Measurements from ENCODE around the gene RAP1A. TPM values are rescaled to one million over a fixed set of nuclear protein-coding genes. Genes with fewer than 3 reads are reported as not detected.
"Not testable (repeated sequence)": the region's sequence is repeated elsewhere in the genome, so short reads cannot be mapped to it uniquely, and the experiment has no call there.

RAP1A gene
- polyA plus RNA-seq, 2 donors = 56.8 to 60.2 TPM

DNA sequence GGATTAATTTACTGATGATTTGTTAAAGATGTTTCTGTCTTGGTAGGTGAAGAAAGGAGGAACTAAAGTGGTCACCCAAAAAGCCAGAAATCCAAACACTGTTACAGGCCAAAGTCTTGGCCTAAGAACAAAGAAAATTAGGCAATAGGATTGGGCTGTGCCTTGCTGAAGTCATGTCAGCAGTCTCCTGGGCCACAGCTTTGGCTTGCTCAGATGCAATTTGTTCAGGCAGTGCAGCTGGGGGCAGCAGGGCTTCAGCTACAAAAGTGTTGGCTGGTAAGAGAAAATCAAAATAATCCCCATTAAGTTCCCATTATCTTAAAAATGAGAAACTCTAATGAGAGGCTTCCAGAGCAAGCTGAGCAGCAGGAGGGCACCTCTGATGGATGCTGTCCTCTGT lies 14.0 kb upstream of the RAP1A start:
- Histone ChIP-seq H3K27me3 (ENCODE audit: control insufficient read depth in 1 of 2, insufficient read depth in 2 of 2, low read length in 2 of 2) (no peaks in the 10 kb centered on the region), H3K4me1 (ENCODE audit: control insufficient read depth in 2 of 2, insufficient read depth in 2 of 2, low read length in 1 of 2) (peaks cover 2% of the 10 kb centered on the region in 2 donors), H3K9me3 (ENCODE audit: control insufficient read depth in 2 of 2, insufficient read depth in 1 of 2, low read depth in 1 of 2, low read length in 1 of 2) (no peaks in the 10 kb centered on the region), H3K27ac (ENCODE audit: low read depth in 2 of 2, low read length in 1 of 2) (peak overlapping the region in 1 of 2 donors; percentile 42), H3K4me3 (ENCODE audit: low read depth in 1 of 2, low read length in 2 of 2) (no peak overlapping the region), H3K36me3 (ENCODE audit: control insufficient read depth in 2 of 2, insufficient read depth in 2 of 2, low read length in 1 of 2) (no peaks in the 10 kb centered on the region)

DNA sequence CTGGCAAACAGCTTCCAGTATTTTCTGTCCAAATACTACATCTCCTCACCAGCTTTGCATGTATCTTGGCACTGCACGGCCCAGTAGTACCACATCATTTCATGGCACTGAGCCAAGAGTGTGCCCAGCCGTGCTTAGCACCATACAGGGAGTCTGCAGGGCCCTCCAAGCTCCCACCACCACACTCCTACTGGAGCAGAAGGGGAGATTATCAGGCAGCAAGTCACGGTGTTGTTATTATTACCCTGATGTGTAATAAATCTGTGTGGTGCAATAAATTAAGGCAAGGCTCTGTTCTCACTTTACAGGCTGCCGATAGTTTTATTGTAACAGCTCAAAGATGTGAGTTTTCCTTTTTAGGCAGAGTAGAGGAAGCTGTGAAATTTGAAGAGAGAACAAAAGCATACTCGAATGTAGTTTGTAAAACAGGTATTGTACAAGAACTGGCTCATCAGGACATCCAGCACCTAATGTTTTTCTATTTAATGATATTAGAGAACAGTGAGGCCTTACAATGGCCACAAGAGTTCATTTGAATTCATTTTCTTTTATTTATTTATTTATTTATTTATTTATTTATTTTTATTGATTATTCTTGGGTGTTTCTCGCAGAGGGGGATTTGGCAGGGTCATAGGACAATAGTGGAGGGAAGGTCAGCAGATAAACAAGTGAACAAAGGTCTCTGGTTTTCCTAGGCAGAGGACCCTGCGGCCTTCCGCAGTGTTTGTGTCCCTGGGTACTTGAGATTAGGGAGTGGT lies 13.0 kb upstream of the RAP1A start:
- 54 to 58% methylated on average over 6 of the region's 8 CpGs for WGBS, 2 donors
- not testable (repeated sequence) for H3K4me1 ChIP-seq (ENCODE audit: control insufficient read depth in 2 of 2, insufficient read depth in 2 of 2, low read length in 1 of 2); H3K36me3 ChIP-seq (ENCODE audit: control insufficient read depth in 2 of 2, insufficient read depth in 2 of 2, low read length in 1 of 2); H3K27me3 ChIP-seq (ENCODE audit: control insufficient read depth in 1 of 2, insufficient read depth in 2 of 2, low read length in 2 of 2); H3K9me3 ChIP-seq (ENCODE audit: control insufficient read depth in 2 of 2, insufficient read depth in 1 of 2, low read depth in 1 of 2, low read length in 1 of 2); H3K4me3 ChIP-seq (ENCODE audit: low read depth in 1 of 2, low read length in 2 of 2)
- H3K27ac ChIP-seq (ENCODE audit: low read depth in 2 of 2, low read length in 1 of 2) = peak overlapping the region in 1 of 2 donors; percentile 73

DNA sequence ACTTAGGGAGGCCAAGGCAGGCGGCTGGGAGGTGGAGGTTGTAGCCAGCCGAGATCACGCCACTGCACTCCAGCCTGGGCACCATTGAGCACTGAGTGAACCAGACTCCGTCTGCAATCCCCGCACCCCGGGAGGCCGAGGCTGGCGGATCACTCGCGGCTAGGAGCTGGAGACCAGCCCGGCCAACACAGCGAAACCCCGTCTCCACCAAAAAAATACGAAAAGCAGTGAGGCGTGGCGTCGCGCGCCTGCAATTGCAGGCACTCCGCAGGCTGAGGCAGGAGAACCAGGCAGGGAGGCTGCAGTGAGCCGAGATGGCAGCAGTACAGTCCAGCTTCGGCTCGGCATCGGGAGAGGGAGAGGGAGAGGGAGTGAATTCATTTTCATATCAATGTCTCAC lies 11.1 kb upstream of the RAP1A start:
- H3K9me3 ChIP-seq (ENCODE audit: control insufficient read depth in 2 of 2, insufficient read depth in 1 of 2, low read depth in 1 of 2, low read length in 1 of 2); H3K27ac ChIP-seq (ENCODE audit: low read depth in 2 of 2, low read length in 1 of 2); H3K36me3 ChIP-seq (ENCODE audit: control insufficient read depth in 2 of 2, insufficient read depth in 2 of 2, low read length in 1 of 2); H3K27me3 ChIP-seq (ENCODE audit: control insufficient read depth in 1 of 2, insufficient read depth in 2 of 2, low read length in 2 of 2); H3K4me3 ChIP-seq (ENCODE audit: low read depth in 1 of 2, low read length in 2 of 2); H3K4me1 ChIP-seq (ENCODE audit: control insufficient read depth in 2 of 2, insufficient read depth in 2 of 2, low read length in 1 of 2): not testable (repeated sequence)
- WGBS, 2 donors = 91 to 95% methylated on average over 21 to 23 of the region's 24 CpGs

DNA sequence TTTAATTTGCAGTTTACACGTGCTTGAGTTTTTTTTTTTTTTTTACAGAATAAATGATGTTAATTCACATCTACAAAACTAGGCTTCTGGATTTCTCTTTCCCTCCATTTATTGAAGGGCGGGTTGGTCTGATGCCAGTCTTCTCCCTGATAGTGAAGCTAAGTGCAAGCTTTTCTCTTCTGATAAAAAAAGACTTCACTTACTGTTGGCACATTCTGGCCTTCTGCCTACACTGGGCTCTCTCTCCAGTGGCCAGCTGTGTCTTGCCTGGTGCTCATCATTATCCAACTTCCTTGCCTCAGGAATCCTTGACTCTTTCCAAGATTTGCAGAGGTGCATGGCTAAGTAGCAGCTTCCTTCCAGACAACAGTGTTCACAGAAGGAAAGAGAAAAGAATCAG lies 7.6 kb upstream of the RAP1A start:
- Histone ChIP-seq H3K27ac (ENCODE audit: low read depth in 2 of 2, low read length in 1 of 2) (no peak overlapping the region), H3K36me3 (ENCODE audit: control insufficient read depth in 2 of 2, insufficient read depth in 2 of 2, low read length in 1 of 2) (no peaks in the 10 kb centered on the region), H3K9me3 (ENCODE audit: control insufficient read depth in 2 of 2, insufficient read depth in 1 of 2, low read depth in 1 of 2, low read length in 1 of 2) (no peaks in the 10 kb centered on the region), H3K27me3 (ENCODE audit: control insufficient read depth in 1 of 2, insufficient read depth in 2 of 2, low read length in 2 of 2) (no peaks in the 10 kb centered on the region), H3K4me1 (ENCODE audit: control insufficient read depth in 2 of 2, insufficient read depth in 2 of 2, low read length in 1 of 2) (no peaks in the 10 kb centered on the region), H3K4me3 (ENCODE audit: low read depth in 1 of 2, low read length in 2 of 2) (no peak overlapping the region)
- WGBS, 2 donors = 50 to 66% methylated on average over 2 of the region's 2 CpGs

DNA sequence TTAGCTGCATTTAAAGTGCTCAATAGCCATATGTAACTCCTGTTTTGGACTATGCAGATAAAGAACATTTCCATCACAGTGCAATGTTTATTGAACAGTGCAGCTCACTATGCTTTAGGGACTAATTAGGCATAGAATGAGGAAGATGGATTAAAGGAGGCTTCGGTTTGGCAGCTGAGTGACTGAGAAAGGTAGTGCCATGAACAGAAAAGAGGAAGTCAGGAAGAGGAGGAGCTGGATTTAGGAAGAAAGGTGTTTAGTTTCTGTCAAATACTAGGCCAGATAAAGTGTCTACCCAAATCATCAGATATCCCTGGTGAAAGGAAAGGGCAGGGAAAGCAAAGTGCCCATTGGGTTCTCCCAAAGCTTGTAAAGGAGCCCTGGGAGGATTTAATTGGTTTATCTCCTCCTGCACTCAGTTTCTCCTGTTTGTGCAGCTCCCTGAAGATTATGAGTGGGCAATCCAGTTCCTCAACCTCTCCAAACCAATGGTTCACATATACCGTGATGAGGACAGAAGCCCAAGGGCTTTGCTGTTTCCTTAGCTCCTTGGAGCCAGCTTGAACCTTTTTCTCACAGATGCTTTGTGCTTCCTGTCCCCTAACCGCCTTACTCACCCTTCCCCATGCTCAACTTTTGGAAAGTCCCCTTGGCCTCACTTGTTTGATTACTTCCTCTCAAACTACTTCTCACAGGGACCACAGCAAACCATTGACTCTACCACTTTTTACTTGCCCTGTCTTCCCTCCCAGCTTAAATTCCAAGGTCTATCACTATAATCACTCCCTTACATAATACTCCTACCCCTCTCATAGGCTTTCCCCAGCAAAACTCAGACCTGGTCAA lies 3.5 kb upstream of the RAP1A start:
- 44 to 45% methylated on average over 3 of the region's 3 CpGs for WGBS, 2 donors
- Histone ChIP-seq H3K9me3 (ENCODE audit: control insufficient read depth in 2 of 2, insufficient read depth in 1 of 2, low read depth in 1 of 2, low read length in 1 of 2) (no peaks in the 10 kb centered on the region), H3K36me3 (ENCODE audit: control insufficient read depth in 2 of 2, insufficient read depth in 2 of 2, low read length in 1 of 2) (no peaks in the 10 kb centered on the region), H3K27ac (ENCODE audit: low read depth in 2 of 2, low read length in 1 of 2) (peak overlapping the region; percentile 28 to 40), H3K4me3 (ENCODE audit: low read depth in 1 of 2, low read length in 2 of 2) (no peak overlapping the region), H3K4me1 (ENCODE audit: control insufficient read depth in 2 of 2, insufficient read depth in 2 of 2, low read length in 1 of 2) (no peaks in the 10 kb centered on the region), H3K27me3 (ENCODE audit: control insufficient read depth in 1 of 2, insufficient read depth in 2 of 2, low read length in 2 of 2) (no peaks in the 10 kb centered on the region)

DNA sequence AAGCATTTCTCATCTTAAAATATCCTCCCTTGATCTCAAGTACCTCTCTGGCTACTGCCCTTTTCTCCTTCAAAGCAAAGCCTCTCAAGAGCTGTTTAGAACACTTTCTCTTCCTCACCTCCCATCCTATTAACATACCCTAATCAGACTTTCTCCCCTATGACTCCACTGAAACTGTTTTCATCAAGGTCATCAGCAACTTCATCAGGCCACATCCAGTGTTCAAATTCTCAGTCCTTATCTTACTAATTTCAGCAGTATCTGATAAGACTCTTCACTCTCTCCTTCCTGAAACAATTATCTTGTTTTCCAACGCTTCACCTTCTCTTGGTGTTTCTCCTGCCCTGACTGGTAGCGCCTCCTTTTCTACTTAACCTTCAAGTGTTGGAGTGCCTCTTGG lies 1.5 kb upstream of the RAP1A start:
- Histone ChIP-seq H3K36me3 (ENCODE audit: control insufficient read depth in 2 of 2, insufficient read depth in 2 of 2, low read length in 1 of 2) (no peaks in the 10 kb centered on the region), H3K27ac (ENCODE audit: low read depth in 2 of 2, low read length in 1 of 2) (no peak overlapping the region), H3K27me3 (ENCODE audit: control insufficient read depth in 1 of 2, insufficient read depth in 2 of 2, low read length in 2 of 2) (no peaks in the 10 kb centered on the region), H3K4me1 (ENCODE audit: control insufficient read depth in 2 of 2, insufficient read depth in 2 of 2, low read length in 1 of 2) (no peaks in the 10 kb centered on the region), H3K9me3 (ENCODE audit: control insufficient read depth in 2 of 2, insufficient read depth in 1 of 2, low read depth in 1 of 2, low read length in 1 of 2) (no peaks in the 10 kb centered on the region), H3K4me3 (ENCODE audit: low read depth in 1 of 2, low read length in 2 of 2) (no peak overlapping the region)
- whole genome bisulfite sequencing, 2 donors = 90 to 91% methylated on average over 2 of the region's 2 CpGs

DNA sequence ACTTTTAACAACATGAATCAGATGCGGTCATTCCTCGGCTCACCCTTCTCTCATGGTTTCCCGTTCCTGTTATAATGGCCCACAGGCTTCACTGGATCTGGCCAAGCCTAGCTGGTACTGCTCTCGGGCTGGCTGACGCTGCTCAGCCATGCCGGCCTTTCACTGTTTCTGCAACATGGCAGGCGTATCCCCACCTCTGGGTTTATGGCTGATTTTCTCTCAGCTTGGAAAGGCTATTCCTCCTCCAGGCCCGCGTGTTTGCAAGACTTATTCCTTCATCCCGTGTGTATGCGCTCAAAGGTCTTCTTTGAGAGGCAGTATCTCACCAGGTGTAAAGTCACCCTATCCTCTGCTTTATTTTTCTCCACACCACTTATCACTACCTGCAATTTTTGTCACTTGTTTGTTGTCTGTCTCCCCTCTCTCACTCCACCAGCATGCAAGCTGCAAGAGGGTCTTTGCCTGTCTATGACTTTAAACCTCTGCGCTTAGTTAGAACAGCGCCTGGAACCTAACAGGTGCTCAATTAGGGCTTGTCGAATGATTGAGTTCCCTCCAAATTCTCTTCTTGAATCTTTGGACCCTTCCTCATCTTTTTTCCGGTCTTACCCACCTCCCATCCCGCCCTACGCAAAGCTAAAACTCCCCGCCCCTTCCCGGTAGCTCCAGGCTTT lies 491 bp upstream of the RAP1A start:
- WGBS, 2 donors = 43 to 46% methylated on average over 19 of the region's 19 CpGs
- no peaks in the 10 kb centered on the region for H3K4me1 ChIP-seq (ENCODE audit: control insufficient read depth in 2 of 2, insufficient read depth in 2 of 2, low read length in 1 of 2)
- H3K9me3 ChIP-seq (ENCODE audit: control insufficient read depth in 2 of 2, insufficient read depth in 1 of 2, low read depth in 1 of 2, low read length in 1 of 2) = no peaks in the 10 kb centered on the region
- H3K36me3 ChIP-seq (ENCODE audit: control insufficient read depth in 2 of 2, insufficient read depth in 2 of 2, low read length in 1 of 2) = no peaks in the 10 kb centered on the region
- H3K27ac ChIP-seq (ENCODE audit: low read depth in 2 of 2, low read length in 1 of 2) = peak overlapping the region; percentile 71 to 73
- H3K27me3 ChIP-seq (ENCODE audit: control insufficient read depth in 1 of 2, insufficient read depth in 2 of 2, low read length in 2 of 2) = no peaks in the 10 kb centered on the region
- H3K4me3 ChIP-seq (ENCODE audit: low read depth in 1 of 2, low read length in 2 of 2) = peak overlapping the region; percentile 86 to 99

DNA sequence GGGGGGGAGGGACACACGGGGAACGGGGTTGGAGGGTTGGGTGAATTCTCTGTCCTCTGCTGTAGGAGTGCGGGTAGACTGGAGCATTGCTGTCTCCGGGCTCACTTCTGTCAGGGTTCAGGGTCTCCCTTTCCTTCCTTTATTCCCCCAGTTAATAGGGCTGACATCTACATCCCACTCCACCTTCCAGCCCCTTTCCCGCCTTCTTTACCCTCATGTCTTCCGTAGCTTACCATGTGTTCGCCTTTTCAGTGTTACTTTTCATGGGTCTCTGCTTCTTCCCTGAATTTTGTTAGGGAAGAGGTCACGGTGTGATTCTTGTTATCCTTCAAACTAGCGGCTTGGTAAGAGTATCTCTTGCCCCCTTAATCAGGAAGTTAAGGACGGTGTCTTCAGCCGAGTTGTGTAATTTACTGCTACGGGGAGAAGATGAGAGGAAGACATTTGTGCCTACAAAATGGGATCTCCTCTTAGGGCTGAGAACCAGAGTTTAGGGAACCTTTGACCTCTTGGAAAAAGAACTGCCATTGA lies 917 bp downstream of the RAP1A start:
- no peaks in the 10 kb centered on the region for H3K27me3 ChIP-seq (ENCODE audit: control insufficient read depth in 1 of 2, insufficient read depth in 2 of 2, low read length in 2 of 2)
- peak overlapping the region; percentile 95 to 98 for H3K27ac ChIP-seq (ENCODE audit: low read depth in 2 of 2, low read length in 1 of 2)
- H3K4me3 ChIP-seq (ENCODE audit: low read depth in 1 of 2, low read length in 2 of 2) = peak overlapping the region; percentile 86 to 99
- no peaks in the 10 kb centered on the region for H3K4me1 ChIP-seq (ENCODE audit: control insufficient read depth in 2 of 2, insufficient read depth in 2 of 2, low read length in 1 of 2)
- WGBS, 2 donors = 0% methylated on average over 12 of the region's 12 CpGs
- no peaks in the 10 kb centered on the region for H3K36me3 ChIP-seq (ENCODE audit: control insufficient read depth in 2 of 2, insufficient read depth in 2 of 2, low read length in 1 of 2)
- H3K9me3 ChIP-seq (ENCODE audit: control insufficient read depth in 2 of 2, insufficient read depth in 1 of 2, low read depth in 1 of 2, low read length in 1 of 2) = no peaks in the 10 kb centered on the region

DNA sequence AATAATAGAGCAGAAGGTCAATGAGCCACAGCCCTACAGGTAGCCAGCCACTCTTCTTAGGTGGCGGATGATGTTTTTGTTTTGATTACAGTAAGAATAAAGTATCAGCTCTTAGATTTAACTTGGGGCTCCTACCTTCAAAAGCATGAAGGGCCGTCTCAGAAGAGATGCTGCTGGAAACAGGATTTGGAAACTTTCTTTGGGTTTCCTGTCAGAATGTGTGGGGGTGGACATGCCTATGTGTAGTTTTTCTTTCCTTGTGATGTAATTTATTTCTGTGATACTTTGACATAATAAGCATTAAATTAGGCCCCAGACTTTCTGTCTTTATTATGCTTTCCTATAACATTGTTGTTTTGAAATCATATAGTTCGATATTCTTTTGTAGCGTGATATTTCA lies 1.5 kb downstream of the RAP1A start:
- peak overlapping the region; percentile 95 to 98 for H3K27ac ChIP-seq (ENCODE audit: low read depth in 2 of 2, low read length in 1 of 2)

More for the DNA sequence above, 1.5 kb downstream of the RAP1A start:
- H3K36me3 ChIP-seq (ENCODE audit: control insufficient read depth in 2 of 2, insufficient read depth in 2 of 2, low read length in 1 of 2) = no peaks in the 10 kb centered on the region
- no peaks in the 10 kb centered on the region for H3K9me3 ChIP-seq (ENCODE audit: control insufficient read depth in 2 of 2, insufficient read depth in 1 of 2, low read depth in 1 of 2, low read length in 1 of 2)
- no peaks in the 10 kb centered on the region for H3K27me3 ChIP-seq (ENCODE audit: control insufficient read depth in 1 of 2, insufficient read depth in 2 of 2, low read length in 2 of 2)
- H3K4me1 ChIP-seq (ENCODE audit: control insufficient read depth in 2 of 2, insufficient read depth in 2 of 2, low read length in 1 of 2) = no peaks in the 10 kb centered on the region
- WGBS, 2 donors = 47 to 48% methylated on average over 4 of the region's 4 CpGs
- peak overlapping the region; percentile 86 to 99 for H3K4me3 ChIP-seq (ENCODE audit: low read depth in 1 of 2, low read length in 2 of 2)
